Measurements from ENCODE around the gene MEIKIN.

DNA sequence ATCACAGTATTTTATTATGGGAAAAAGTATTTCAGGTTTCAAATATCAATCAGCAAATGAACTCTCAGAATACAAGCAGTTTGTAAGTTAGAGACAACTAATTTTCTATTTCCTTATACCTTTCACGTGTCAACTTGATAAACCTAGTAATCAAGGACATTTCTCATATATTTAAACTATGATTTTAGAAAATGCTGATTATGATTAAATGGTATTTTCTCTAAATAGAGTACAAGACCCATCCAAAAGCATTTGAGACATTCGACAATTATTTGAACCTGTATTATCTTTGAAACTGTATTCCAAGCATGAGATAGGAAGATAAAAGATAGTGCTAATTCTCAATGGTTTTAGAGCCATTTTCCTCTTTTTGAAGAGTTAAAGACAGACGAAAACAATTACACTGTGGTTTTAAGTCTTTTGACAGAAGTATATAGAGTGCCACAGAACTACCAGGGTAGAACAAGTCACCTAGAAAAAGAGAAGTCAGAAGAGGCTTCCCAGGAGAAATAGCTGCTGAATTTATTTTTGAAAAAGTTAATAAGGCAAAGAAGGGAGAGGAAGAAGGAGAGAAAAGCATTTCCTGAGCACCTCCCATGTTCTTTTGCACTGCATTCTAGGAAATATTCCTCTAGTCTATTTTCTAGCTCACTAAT lies 5.6 kb downstream of the MEIKIN start:
- TF ChIP-seq POLR2AphosphoS5 (IDR thresholded peaks at IDR 0.05; ENCODE audit: low read depth, low read length) = no peak
- TF ChIP-seq, protein P1, sequence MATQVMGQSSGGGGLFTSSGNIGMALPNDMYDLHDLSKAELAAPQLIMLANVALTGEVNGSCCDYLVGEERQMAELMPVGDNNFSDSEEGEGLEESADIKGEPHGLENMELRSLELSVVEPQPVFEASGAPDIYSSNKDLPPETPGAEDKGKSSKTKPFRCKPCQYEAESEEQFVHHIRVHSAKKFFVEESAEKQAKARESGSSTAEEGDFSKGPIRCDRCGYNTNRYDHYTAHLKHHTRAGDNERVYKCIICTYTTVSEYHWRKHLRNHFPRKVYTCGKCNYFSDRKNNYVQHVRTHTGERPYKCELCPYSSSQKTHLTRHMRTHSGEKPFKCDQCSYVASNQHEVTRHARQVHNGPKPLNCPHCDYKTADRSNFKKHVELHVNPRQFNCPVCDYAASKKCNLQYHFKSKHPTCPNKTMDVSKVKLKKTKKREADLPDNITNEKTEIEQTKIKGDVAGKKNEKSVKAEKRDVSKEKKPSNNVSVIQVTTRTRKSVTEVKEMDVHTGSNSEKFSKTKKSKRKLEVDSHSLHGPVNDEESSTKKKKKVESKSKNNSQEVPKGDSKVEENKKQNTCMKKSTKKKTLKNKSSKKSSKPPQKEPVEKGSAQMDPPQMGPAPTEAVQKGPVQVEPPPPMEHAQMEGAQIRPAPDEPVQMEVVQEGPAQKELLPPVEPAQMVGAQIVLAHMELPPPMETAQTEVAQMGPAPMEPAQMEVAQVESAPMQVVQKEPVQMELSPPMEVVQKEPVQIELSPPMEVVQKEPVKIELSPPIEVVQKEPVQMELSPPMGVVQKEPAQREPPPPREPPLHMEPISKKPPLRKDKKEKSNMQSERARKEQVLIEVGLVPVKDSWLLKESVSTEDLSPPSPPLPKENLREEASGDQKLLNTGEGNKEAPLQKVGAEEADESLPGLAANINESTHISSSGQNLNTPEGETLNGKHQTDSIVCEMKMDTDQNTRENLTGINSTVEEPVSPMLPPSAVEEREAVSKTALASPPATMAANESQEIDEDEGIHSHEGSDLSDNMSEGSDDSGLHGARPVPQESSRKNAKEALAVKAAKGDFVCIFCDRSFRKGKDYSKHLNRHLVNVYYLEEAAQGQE (IDR thresholded peaks at IDR 0.05; ENCODE audit: insufficient read depth in 1 of 2, low read depth in 2 of 2, low read length in 2 of 2) = no peak
